Activated T-helper 1 cell treated with anti-CD3 and anti-CD28 coated beads, Interleukin-2, amount 50 U/mL, for 16 hours (primary cell): ENCODE results near the gene KRT75.
"Not testable (repeated sequence)": the region's sequence is repeated elsewhere in the genome, so short reads cannot be mapped to it uniquely, and the experiment has no call there.

Experiments used
- DNase-seq, 2 donors: peaks; one replicate each; pipeline ENCODE4 v3.0.0-alpha.2; 2020; ENCODE audit warnings: low read depth in 1 of 2, low spot score in 1 of 2

Gene KRT75

GRCh38 chr12:52417740-52418139, 16.4 kb downstream of the KRT75 start:
- no peak for DNase-seq

- no peak for DNase-seq
These were observed 17.4 kb downstream of the KRT75 start for GRCh38 chr12:52416795-52417194.

- DNase-seq: no peak
These were observed 18.1 kb downstream of the KRT75 start for GRCh38 chr12:52415870-52416750.

GRCh38 chr12:52414936-52415335, 19.2 kb downstream of the KRT75 start:
- DNase-seq: no peak

GRCh38 chr12:52413782-52414345, 20.3 kb downstream of the KRT75 start:
- no peak for DNase-seq

- DNase-seq: no peak
These were observed 21.0 kb downstream of the KRT75 start for GRCh38 chr12:52413202-52413601.

- DNase-seq: no peak
These were observed 22.4 kb downstream of the KRT75 start for GRCh38 chr12:52411815-52412214.

GRCh38 chr12:52410589-52411248, 23.5 kb downstream of the KRT75 start:
- DNase-seq: not testable (repeated sequence)

- DNase-seq: no peak
These were observed 26.3 kb downstream of the KRT75 start for GRCh38 chr12:52407918-52408317.

- no peak for DNase-seq
These were observed 28.2 kb downstream of the KRT75 start, which contains the start of gene KRT82 for GRCh38 chr12:52405922-52406385. TSS of gene KRT82 (minus strand) at chr12:52406335. CDS start at chr12:52406277, 58 bp downstream.

- DNase-seq: no peak
These were observed 29.2 kb downstream of the KRT75 start for GRCh38 chr12:52404951-52405350.

GRCh38 chr12:52403561-52403960, 30.6 kb downstream of the KRT75 start:
- no peak for DNase-seq

- no peak for DNase-seq
These were observed 31.2 kb downstream of the KRT75 start for GRCh38 chr12:52402873-52403540.

- no peak for DNase-seq
These were observed 31.8 kb downstream of the KRT75 start for GRCh38 chr12:52402377-52402776.

- DNase-seq: no peak
These were observed 32.2 kb downstream of the KRT75 start for GRCh38 chr12:52401926-52402325.

GRCh38 chr12:52401526-52401925, 32.6 kb downstream of the KRT75 start:
- no peak for DNase-seq

GRCh38 chr12:52400906-52401305, 33.3 kb downstream of the KRT75 start:
- no peak for DNase-seq

GRCh38 chr12:52399756-52400155, 34.4 kb downstream of the KRT75 start:
- no peak for DNase-seq

- DNase-seq: no peak
These were observed 36.0 kb downstream of the KRT75 start for GRCh38 chr12:52398176-52398575.

- DNase-seq: no peak
These were observed 37.5 kb downstream of the KRT75 start for GRCh38 chr12:52396656-52397055.

GRCh38 chr12:52395761-52396434, 38.3 kb downstream of the KRT75 start:
- DNase-seq: no peak
